Progenitor cell of endocrine pancreas (in vitro differentiated cells): ENCODE measurements around the gene PC. TPM values are rescaled to one million over a fixed set of nuclear protein-coding genes. Genes with fewer than 3 reads are reported as not detected.

Source experiments
- DNase-seq: peaks from one replicate; pipeline ENCODE4 v3.0.0; 2021; ENCODE audit warnings: low spot score; ENCODE audit not compliant: unreplicated experiment
- H3K27ac Mint-ChIP-seq: 2 replicates; pipeline ENCODE4 v1.8.0; 2021; ENCODE audit warnings: mild to moderate bottlenecking, moderate library complexity, mixed read lengths
- H3K27me3 Mint-ChIP-seq: 2 replicates; pipeline ENCODE4 v1.8.0; 2021; ENCODE audit warnings: mixed read lengths
- H3K36me3 Mint-ChIP-seq: 2 replicates; pipeline ENCODE4 v1.8.0; 2022; ENCODE audit warnings: mixed read lengths; ENCODE audit not compliant: insufficient read depth
- H3K4me1 Mint-ChIP-seq: 2 replicates; pipeline ENCODE4 v1.8.0; 2021; ENCODE audit warnings: low read depth, mixed read lengths
- H3K4me3 Mint-ChIP-seq: 2 replicates; pipeline ENCODE4 v1.8.0; 2021; ENCODE audit warnings: low read depth, mild to moderate bottlenecking, moderate library complexity, mixed read lengths
- H3K9me3 Mint-ChIP-seq: 2 replicates; pipeline ENCODE4 v1.8.0; 2021; ENCODE audit warnings: low read depth, mixed read lengths
- CTCF ChIP-seq: fragments of 200-600 bp; sonication (generic); IDR thresholded peaks from one replicate; pipeline ENCODE4 v1.5.0; 2021; ENCODE audit warnings: antibody characterized with exemption, mild to moderate bottlenecking; ENCODE audit not compliant: unreplicated experiment
- total RNA-seq: library from RNA; stranded (reverse); gene quantifications from 2 replicates; pipeline ENCODE4 v1.2.1, GENCODE V29; 2021

PC gene
- total RNA-seq, 1 donor from 2014 or later = 25.0 TPM

- Mint-ChIP-seq H3K9me3 (peaks cover 5% of the 10 kb centered on the region), H3K4me3 (peak overlapping the region; percentile 62), H3K4me1 (peaks cover 5% of the 10 kb centered on the region), H3K36me3 (peaks cover 4% of the 10 kb centered on the region), H3K27ac (peak overlapping the region; percentile 85), H3K27me3 (peaks cover 16% of the 10 kb centered on the region)
- no peak for DNase-seq
- TF ChIP-seq CTCF = no peak
These were observed 732 bp upstream of the PC start for GRCh38 chr11:66958956-66959274.

GRCh38 chr11:66957971-66958231, 282 bp downstream of the PC start:
- H3K27me3 Mint-ChIP-seq = peaks cover 16% of the 10 kb centered on the region
- peaks cover 5% of the 10 kb centered on the region for H3K4me1 Mint-ChIP-seq
- DNase-seq = no peak
- TF ChIP-seq CTCF = no peak
- peak overlapping the region; percentile 87 for H3K27ac Mint-ChIP-seq
- peak overlapping the region; percentile 77 for H3K4me3 Mint-ChIP-seq
- H3K36me3 Mint-ChIP-seq = peaks cover 4% of the 10 kb centered on the region
- peaks cover 5% of the 10 kb centered on the region for H3K9me3 Mint-ChIP-seq

- DNase-seq = no peak
- TF ChIP-seq CTCF = peak; percentile 27
These were observed 1.4 kb downstream of the PC start for GRCh38 chr11:66956689-66957290.

GRCh38 chr11:66953081-66953833, 4.9 kb downstream of the PC start:
- no peak overlapping the region for H3K27ac Mint-ChIP-seq
- no peak overlapping the region for H3K4me3 Mint-ChIP-seq
- peaks cover 5% of the 10 kb centered on the region for H3K4me1 Mint-ChIP-seq

More at GRCh38 chr11:66956689-66957290, 1.4 kb downstream of the PC start:
- peak overlapping the region; percentile 53 for H3K27ac Mint-ChIP-seq
- H3K36me3 Mint-ChIP-seq = peaks cover 4% of the 10 kb centered on the region
- H3K27me3 Mint-ChIP-seq = peaks cover 16% of the 10 kb centered on the region
- peaks cover 5% of the 10 kb centered on the region for H3K4me1 Mint-ChIP-seq
- peak overlapping the region; percentile 74 for H3K4me3 Mint-ChIP-seq
- peaks cover 5% of the 10 kb centered on the region for H3K9me3 Mint-ChIP-seq

GRCh38 chr11:66951927-66952337, 6.3 kb downstream of the PC start:
- no peak overlapping the region for H3K4me3 Mint-ChIP-seq
- H3K27ac Mint-ChIP-seq = no peak overlapping the region
- no peak for DNase-seq
- peaks cover 5% of the 10 kb centered on the region for H3K4me1 Mint-ChIP-seq
- H3K27me3 Mint-ChIP-seq = no peaks in the 10 kb centered on the region
- H3K9me3 Mint-ChIP-seq = no peaks in the 10 kb centered on the region
- peaks cover 3% of the 10 kb centered on the region for H3K36me3 Mint-ChIP-seq
- TF ChIP-seq CTCF = no peak

More at GRCh38 chr11:66953081-66953833, 4.9 kb downstream of the PC start:
- no peak for DNase-seq
- H3K27me3 Mint-ChIP-seq = no peaks in the 10 kb centered on the region
- no peaks in the 10 kb centered on the region for H3K9me3 Mint-ChIP-seq
- TF ChIP-seq CTCF = no peak
- peaks cover 3% of the 10 kb centered on the region for H3K36me3 Mint-ChIP-seq
